ENCODE measurements around the gene SNX14.
"Not testable (repeated sequence)": the region's sequence is repeated elsewhere in the genome, so short reads cannot be mapped to it uniquely, and the experiment has no call there.

The SNX14 gene

DNA sequence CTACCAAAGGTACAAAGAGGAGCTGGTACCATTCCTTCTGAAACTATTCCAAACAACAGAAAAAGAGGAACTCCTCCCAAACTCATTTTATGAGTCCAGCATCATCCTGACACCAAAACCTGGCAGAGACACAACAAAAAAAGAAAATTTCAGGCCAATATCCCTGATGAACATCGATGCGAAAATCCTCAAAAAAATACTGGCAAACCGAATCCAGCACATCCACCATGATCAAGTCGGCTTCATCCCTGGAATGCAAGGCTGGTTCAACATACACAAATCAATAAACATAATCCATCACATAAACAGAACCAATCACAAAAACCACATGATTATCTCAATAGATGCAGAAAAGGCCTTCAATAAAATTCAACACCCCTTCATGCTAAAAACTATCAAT lies 10.8 kb downstream of the SNX14 start:
- not testable (repeated sequence) for DNase-seq (ENCODE audit: low read depth, low spot score)

DNA sequence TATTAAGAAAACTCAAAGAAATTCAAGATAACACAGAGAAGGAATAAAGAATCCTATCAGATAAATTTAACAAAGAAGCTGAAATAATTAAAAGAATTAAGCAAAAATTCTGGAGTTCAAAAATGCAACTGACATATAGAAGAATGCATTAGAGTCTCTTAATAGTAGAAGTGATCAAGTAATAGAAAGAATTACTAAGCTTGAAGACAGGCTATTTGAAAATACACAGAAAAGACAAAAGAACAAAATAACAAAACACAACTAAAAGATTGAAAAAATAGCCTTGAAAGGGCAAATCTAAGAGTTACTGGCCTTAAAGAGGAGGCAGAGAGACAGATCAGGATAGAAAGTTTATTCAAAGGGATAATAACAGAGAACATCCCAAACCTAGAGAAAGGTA lies 12.1 kb downstream of the SNX14 start:
- DNase-seq (ENCODE audit: low read depth, low spot score): no peak

DNA sequence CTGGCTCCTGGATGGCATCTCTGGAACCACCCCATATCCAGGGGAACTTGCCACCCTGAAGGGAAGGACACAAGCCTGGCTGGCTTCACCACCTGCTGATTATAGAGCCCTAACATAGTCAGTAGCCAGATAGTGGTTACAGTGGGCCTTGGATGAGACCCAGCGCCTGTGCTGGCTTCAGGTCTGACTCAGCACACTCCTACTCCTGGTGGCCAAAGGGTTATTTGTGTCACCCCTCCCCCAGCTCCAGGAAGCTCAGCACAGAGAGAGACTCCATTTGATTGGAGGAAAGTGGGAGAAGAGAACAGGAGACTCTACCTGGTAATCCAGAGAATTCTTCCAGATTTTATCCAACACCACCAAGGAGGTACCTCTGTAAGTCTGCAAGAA lies 12.8 kb downstream of the SNX14 start:
- DNase-seq (ENCODE audit: low read depth, low spot score): peak; percentile 66

DNA sequence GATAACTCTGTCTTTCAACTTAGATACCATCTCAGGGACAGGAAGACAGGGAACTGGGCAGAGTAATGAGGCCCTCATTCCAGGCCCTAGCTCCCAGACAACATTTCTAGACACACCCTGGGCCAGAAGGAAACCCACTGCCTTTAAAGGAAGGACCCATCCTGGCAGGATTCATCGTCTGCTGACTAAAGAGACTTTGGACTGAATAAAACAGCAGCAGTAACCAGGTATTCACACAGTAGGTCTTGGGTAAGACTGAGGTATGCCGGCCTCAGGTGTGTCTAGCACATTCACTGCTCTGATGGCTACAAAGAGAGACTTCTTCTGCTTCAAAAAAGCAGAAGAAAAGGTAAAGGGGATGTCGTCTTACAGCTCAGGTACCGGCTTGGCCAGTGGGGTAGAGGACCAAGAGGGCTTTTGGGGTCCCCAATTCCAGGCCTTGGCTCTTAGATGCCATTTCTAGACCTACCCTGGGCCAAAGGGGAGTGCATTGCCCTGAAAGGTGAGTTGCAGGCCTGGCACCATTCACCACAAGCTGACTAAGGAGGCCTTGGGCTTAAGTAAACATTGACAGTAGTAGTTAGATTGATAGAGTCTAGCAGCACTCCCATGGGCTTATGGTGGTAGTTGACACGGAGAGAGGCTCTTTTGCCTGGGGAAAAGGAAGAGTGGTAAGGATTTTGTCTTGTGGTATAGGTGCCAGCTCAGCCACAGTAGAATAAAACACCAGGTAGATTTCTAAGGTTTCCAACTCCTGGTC lies 13.4 kb downstream of the SNX14 start:
- DNase-seq (ENCODE audit: low read depth, low spot score): peak; percentile 10

DNA sequence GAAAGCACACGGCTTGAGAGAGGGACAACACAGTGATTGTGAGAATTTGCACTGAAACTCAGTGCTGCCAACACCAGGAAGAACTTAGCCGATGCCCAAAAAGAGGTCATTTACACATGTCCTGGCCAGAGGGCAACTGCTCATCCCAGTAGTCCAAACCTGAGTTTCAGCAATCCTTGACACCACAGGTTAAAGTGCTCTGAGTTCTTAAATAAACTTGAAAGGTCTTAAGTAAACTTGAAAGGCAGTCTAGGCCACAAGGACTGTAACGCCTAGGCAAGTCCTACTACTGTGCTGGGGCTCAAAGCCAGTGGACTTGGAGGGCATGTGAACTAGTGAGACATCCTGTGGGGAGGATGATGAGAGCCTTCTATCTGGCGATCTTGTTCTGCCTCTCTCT lies 14.1 kb downstream of the SNX14 start:
- DNase-seq (ENCODE audit: low read depth, low spot score): no peak

DNA sequence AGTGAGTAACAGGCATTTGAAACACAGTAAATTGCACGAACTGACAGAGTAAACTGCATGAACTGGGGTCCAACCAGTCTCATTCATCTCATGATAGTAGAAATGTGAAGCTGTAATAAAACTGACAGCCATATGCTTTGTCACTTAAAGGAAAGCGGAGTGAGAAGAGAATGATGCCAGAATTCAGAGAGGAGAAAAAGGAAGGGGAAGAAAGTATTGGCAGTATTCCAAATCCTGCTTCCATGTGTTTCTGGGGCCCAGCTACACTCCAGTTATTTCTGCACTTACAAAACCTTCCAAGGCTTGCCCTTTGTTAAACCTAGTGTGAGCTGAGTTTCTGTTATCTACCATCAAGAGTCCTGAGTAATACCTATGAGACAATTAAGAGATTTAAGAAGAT lies 17.2 kb downstream of the SNX14 start:
- no peak for DNase-seq (ENCODE audit: low read depth, low spot score)

DNA sequence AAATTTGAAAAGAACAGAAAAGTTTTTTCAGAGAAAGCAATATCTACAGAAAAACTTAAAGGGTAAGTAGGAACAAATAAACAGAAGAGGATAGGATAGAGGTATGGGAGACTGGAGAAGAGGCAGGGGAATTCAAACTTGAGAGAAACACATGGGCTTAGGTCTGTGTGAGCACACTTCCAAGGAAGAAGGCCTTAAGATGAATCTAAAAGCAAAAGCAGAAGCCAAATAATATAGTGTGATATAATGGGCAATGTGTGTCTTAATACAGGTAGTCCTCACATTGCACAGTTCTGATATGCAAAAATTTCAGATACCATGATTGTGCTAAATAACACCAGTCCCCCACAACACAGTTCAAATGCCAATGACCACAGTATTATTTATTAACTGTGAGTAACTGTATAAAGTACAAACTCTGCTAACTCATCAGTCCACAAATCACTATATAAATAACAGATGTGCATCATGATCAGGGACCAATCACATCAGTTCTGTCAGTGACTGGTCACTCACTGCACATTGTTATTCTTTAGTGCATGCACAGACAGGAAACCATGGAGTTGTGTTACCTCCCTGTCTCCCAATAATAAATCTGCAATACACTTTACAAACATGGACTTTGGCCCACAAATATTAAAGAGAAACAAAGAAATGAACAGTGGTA lies 18.6 kb downstream of the SNX14 start:
- DNase-seq (ENCODE audit: low read depth, low spot score): peak; percentile 14

DNA sequence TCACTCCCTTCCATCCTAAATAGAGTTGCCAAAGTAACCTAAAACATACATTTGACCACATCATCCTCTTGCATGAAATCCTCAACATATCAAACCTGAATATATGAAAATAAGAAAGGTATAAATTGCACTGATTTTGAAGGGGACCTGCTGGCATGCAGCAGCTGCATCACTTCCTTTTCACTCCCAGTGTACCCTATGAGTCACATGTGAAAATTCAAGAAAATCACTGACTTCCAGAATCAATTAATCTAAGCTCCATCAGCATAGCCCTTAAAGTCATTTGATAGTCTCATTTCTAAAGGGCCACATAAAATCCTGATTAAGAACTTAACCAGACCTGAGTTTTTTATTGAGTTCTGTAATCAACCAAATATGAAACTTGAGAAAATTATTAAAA lies 24.3 kb downstream of the SNX14 start:
- DNase-seq (ENCODE audit: low read depth, low spot score): peak; percentile 14

DNA sequence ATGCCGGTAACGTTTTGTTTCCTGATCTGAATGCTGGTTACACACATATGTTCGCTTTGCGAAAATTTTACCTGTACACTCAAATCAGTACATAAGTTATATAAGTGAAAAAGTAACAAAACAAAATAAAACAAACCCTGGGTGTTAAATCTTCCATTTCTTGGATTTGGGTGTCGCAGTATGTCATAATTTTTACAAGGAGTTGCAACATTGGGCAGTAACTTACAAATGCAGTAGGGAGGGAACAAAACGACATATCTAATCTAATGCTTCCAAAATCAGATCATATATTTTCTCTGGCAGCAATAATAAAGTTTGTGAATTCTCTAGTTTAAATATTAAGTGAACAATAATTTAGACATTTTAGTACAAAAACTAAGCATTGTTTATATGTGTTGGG lies 25.2 kb downstream of the SNX14 start:
- DNase-seq (ENCODE audit: low read depth, low spot score): no peak

DNA sequence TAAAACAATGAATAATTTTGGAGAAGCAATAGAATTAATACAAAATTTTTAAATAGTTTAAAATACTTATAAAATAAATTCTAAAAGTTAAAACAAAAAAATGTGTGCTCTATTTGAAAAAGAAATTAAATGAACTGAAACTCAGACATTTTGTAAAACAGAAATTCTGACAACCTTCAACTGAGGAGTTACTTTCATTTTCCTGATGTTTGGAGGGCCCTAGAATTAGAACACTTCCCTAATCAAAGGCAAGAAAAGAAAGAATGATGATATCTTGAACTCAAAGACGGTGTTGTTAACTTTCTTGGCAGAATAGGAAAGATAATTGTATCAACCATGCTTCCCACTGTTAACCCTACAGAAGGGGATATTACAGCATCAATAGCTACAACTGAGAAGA lies 27.9 kb downstream of the SNX14 start:
- no peak for DNase-seq (ENCODE audit: low read depth, low spot score)

DNA sequence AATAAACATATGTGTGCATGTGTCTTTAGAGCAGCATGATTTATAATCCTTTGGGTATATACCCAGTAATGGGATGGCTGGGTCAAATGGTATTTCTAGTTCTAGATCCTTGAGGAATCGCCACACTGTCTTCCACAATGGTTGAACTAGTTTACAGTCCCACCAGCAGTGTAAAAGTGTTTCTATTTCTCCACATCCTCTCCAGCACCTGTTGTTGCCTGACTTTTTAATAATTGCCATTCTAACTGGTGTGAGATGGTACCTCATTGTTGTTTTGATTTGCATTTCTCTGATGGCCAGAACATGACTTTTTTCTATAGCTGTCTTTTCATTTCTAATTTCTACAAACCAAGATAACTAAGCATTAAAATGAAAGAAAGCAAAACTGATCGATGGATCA lies 29.4 kb downstream of the SNX14 start:
- DNase-seq (ENCODE audit: low read depth, low spot score): not testable (repeated sequence)

DNA sequence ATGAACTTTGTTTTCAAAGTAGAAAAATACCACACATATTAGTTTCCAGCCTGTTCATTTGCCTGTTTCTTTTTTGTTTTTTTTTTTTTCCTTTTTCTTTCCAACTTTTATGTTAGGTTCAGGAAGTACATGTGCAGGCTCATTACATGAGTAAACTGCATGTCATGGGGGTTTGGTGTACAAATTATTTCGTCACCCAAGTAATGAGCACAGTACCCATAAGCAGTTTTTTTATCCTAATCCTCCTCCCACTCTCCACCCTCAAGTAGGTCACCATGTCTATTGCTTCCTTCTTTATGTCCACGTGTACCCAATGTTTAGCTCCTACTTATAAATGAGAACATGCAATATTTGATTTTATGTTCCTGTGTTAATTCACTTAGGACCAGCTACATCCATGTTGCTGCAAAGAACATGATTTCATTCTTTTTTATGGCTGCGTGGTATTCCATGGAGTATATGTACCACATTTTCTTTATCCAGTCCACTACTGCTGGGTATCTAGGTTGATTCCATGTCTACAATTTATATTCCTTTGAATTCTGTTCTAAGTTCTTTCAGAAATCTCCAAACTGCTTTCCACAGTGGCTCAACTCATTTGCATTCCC lies 31.8 kb downstream of the SNX14 start:
- DNase-seq (ENCODE audit: low read depth, low spot score): no peak

DNA sequence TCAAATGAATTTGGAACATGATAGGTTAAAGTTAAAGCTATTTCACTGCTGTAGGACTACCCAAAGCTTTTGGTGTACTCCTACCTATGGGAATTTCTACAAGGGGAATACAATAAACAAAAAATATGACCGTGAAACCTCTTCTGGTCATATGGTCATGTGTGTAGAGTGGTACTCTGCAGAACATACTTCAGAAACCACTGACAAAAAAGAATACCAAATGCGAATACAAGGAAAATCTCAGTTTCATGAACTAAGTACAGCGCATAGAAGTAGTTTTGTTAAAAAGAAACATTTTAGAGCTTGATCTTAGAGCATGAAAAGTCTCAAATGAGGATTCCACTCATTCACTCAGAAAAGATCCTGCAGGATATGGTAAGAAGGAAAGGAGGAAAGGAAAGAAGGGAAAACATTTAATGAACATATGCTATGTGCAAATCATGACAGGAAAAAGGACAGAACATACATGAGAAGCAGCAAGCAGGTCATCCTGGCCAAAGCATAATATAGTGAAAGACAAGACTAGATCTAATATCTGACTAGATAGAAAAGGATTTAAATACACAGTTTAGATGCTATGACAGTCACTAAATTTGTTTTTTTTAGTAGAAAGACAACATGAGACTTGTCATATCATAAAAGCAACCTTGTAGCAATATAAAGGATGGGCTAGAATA lies 36.5 kb downstream of the SNX14 start:
- DNase-seq (ENCODE audit: low read depth, low spot score): no peak

DNA sequence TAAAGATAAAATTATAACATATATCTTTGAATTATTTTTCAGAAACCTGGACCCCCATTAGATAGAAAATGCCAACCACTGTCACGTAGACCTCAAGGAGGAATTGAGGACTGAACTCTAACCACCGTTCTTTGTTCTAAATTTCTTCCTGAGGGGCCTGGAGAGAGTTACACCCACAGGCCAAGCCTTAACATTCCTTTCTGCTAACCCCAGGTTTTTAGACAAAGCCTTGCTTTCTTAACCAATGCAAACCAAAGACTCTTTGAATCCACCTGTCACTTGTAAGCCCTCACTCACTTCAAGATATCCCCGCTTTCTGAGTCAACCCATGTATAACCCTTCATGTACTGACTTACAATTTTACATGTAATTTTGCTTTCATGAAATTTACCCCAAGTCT lies 41.0 kb downstream of the SNX14 start:
- DNase-seq (ENCODE audit: low read depth, low spot score): peak; percentile 42

DNA sequence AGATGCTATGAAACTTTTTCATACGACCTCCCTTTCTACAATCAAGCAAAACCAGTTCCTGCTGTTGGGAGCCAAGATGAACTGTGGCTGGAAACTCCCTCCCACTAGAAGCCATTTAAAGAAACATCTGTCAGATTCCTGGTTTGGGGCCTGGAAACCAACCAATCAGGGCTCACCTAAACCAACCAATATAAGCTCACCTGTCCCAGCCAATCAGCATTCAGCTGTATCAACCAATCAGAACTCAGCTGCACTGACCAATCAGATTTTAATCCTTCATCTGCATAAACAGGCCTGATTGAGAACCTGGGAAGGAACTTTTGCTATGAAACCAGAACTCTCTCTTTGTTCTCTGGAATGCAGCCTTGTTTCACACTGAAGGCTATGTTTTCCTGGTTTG lies 42.4 kb downstream of the SNX14 start:
- DNase-seq (ENCODE audit: low read depth, low spot score): peak; percentile 45

DNA sequence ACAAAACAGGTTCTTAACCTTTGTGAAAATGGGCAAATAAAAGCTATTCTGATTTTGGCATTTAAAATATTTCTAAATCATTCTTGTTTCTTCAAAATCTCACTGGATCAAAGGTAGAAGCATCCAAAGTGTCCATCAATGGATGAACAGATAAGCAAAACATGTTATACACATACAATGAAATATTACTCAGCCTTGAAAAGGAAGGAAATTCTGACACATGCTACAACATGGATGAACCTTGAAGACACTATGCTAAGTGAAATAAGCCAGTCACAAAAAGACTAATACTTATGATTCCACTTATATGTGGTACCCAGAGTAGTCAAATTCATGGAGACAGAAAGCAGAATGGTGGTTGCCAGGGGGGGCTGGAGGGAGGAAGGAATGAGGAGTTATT lies 45.9 kb downstream of the SNX14 start:
- no peak for DNase-seq (ENCODE audit: low read depth, low spot score)

DNA sequence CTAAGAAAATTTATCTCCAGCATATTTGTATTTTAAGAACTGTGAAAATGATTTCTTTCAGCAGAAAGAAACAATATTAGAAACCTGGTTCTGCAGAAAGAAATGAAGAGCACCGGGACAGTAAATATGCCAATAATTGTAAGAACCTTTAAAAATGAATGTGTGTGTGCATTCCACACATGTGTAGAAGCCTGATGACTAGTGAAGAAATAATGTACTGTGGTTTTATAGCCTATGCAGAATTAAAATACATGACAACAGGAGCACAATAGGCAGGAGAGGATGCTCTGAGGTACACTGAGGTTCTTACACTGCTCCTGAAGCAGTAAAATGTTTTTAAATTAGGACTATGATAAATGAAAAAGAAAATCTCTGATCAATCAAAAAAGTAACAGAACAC lies 48.9 kb downstream of the SNX14 start:
- peak; percentile 15 for DNase-seq (ENCODE audit: low read depth, low spot score)

DNA sequence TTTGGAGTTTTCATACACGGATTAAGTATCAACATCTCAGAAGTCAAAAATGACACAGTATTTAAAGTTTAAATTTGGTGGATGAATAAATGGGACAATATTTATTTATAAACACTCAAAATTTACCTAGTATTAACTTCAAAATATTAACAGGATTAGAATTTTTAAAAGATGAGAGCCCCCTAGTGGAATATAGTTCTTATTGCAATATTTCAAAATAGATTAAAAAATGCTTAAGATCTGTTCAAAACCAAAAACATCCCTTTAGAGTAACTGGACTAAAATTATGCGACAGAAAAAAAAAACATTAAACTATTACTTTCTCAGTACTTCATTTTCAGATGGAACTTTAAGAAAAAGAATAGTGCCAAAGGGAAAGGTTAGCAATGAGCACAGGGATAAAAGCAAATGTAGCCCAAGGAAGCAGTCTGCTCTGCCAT lies 56.6 kb downstream of the SNX14 start:
- DNase-seq (ENCODE audit: low read depth, low spot score): peak; percentile 3

DNA sequence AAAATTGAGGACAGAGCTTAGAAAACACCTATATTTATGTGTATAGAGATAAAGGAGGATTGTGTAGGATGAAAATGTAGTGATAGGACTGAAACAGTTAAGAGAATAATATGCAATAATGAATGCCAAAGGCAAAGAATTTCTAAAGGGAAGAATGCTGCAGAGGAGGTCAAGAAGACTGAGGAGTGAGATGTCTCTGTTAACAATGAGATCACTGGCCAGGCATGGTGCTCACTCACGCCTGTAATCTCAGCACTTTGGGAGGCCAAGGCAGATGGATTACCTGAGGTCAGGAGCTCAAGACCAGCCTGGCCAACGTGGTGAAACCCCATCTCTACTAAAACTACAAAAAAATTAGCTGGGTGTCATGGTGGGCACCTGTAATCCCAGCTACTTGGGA lies 69.4 kb downstream of the SNX14 start:
- DNase-seq (ENCODE audit: low read depth, low spot score): not testable (repeated sequence)

DNA sequence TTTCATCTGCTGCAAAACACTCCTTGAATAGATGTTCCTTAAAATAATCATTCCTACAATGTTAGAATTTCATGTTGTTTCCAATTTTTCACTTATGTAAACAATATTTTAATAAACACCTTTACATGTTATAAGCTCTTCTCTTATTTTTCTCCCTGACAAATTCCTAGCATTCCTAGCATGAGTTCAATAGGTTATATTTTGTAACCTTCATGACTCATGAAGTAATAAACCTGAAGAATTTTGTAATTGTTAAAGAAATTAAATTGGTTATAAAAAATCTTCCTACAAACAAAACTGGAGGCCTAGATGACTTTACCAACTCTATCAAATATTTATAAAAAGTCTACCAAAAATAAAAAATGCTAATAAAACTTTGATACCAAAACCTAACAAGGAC lies 77.5 kb downstream of the SNX14 start:
- DNase-seq (ENCODE audit: low read depth, low spot score): peak; percentile 10

DNA sequence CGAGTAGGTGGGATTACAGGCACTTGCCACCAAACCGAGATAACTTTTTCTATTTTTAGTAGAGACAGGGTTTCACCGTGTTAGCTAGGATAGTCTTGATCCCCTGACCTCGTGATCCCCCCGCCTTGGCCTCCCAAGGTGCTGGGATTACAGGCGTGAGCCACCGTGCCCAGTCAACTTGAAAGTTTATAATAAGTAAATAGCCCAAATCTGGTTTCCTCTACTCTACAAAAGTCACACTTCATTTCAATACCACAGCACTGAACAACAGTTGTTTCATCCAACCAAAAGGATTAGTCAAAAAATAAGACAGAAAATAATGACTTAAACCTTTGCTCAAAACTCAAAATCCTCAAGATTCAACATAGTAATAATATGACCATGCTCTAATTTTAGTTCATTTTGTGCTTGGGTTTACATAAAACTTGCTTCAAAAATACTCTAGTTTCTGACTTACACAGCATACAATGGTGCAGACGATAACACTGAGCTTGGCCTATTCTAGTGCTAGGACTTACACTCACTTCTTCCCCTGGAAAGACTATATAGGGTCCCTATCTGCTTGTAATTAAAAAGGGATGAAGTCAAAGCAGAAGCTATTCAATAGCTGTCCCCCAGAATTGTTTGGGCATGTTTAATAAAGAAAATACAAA lies 87.1 kb downstream of the SNX14 start:
- DNase-seq (ENCODE audit: low read depth, low spot score): no peak
